ENCODE data around the gene IVNS1ABP.

Gene IVNS1ABP

GRCh38 chr1:185249563-185249962 is 67.5 kb downstream of the IVNS1ABP start:
- no peak for DNase-seq

Measured in GDM1 (cell line).